PC-3 (cell line): Measurements from ENCODE around the gene PTPRQ.

Experiments
- CTCF ChIP-seq: fragments of 300-600 bp; sonication (generic); conservative IDR thresholded peaks from 2 replicates; pipeline ENCODE4 v1.5.1; 2017; ENCODE audit warnings: antibody characterized with exemption, low read depth, mild to moderate bottlenecking, low read length
- EZH2 ChIP-seq: fragments of 300-600 bp; sonication (generic); IDR thresholded peaks from one replicate; pipeline ENCODE4 v1.6.1; 2017; ENCODE audit warnings: antibody characterized with exemption, mild to moderate bottlenecking, low read length; ENCODE audit not compliant: unreplicated experiment

DNA sequence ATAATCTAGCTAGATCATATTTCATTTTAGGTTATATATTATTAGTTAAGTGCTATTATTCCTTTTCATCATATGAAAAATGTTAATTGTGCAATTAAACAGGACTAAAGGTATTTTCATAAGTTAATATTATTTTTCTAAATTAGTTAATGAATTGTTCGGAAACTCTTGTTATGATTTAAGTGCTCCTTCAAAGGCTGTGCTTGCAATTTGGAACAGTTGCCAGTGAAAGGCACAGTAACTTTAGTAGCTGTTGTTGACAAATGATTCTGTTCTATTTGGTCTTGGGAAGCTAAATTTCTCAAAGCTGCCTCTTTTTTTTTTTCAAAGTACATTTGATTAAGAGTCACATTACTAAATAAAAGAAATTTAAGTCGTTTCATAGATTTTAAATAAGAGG, 40.7 kb downstream of the PTPRQ start:
- TF ChIP-seq CTCF (no peak), EZH2 (no peak)
